HepG2 (cell line): ENCODE data around the gene PRKACG. TPM values are rescaled to one million over a fixed set of nuclear protein-coding genes. Genes with fewer than 3 reads are reported as not detected.

Experiments
- ATAC-seq: fragments of 200-7000 bp; cut with Tn5 transposase; 3 replicates; pipeline ENCODE4 v1.9.1; 2020; ENCODE audit warnings: mild to moderate bottlenecking, moderate library complexity
- BruUV-seq: library from RNA; stranded (reverse); fragments of 400-500 nt; replicated peaks from 2 replicates; lab custom pipeline; 2021; lab: Mats Ljungman, UMichigan
- CTCF ChIA-PET: fragments of 300-600 bp; formaldehyde crosslinking; extraction: SDS; loops from one replicate; lab custom pipeline; 2021; ENCODE audit warnings: low total read pairs, inconsistent platforms, low intra/inter-chr PET ratio; lab: Yijun Ruan, JAX
- POLR2A ChIA-PET: fragments of 350-600 bp; sonication (Branson Sonifier 250); formaldehyde crosslinking; loops from one replicate; lab custom pipeline; 2020; ENCODE audit warnings: antibody characterized with exemption, inconsistent platforms; lab: Yijun Ruan, JAX
- DNase-seq: peaks from one replicate; pipeline ENCODE4 v3.0.0-alpha.2; 2015; ENCODE audit warnings: low spot score
- FAIRE-seq: peaks from 3 replicates; lab custom pipeline; 2011; peaks lifted over from hg19 to GRCh38; lab: Jason Lieb, UNC
- H2AFZ ChIP-seq: one replicate; pipeline ENCODE4 v1.6.1; 2011; ENCODE audit warnings: low read length, inconsistent platforms
- H3K27ac ChIP-seq: fragments of 300-600 bp; 3 replicates; pipeline ENCODE4 v1.8.0; 2011; ENCODE audit warnings: mixed run types, mild to moderate bottlenecking, mixed read lengths, low read length, inconsistent platforms; ENCODE audit not compliant: insufficient read depth; ENCODE audit errors: extremely low read length
- H3K27me3 ChIP-seq, 2 experiments: fragments of 200-600 bp in 1 of 2; 2 replicates in 1 of 2; 3 replicates in 1 of 2; pipeline versions ENCODE4 v1.6.0 to v1.8.0; 2011; ENCODE audit warnings: low read length in 2 of 2, mild to moderate bottlenecking in 2 of 2, moderate library complexity in 2 of 2, inconsistent platforms in 1 of 2; ENCODE audit not compliant: insufficient read depth in 2 of 2, control insufficient read depth in 1 of 2
- H3K36me3 ChIP-seq, 2 experiments: fragments of 200-600 bp in 1 of 2; replicated peaks in 1 of 2; 2 replicates in 1 of 2; 3 replicates in 1 of 2; pipeline versions ENCODE4 v1.5.1 to v1.8.0; 2011; ENCODE audit warnings: low read length in 2 of 2, inconsistent platforms in 1 of 2; ENCODE audit not compliant: insufficient read depth in 2 of 2, control insufficient read depth in 1 of 2
- H3K4me1 ChIP-seq: 2 replicates; pipeline ENCODE4 v1.5.1; 2012; ENCODE audit warnings: low read length, inconsistent platforms; ENCODE audit not compliant: insufficient read depth
- H3K4me2 ChIP-seq: 2 replicates; pipeline ENCODE4 v1.6.0; 2011; ENCODE audit warnings: low read depth, low read length, inconsistent platforms
- H3K4me3 ChIP-seq, 3 experiments: fragments of 200-600 bp in 1 of 3; sonication (generic), shearing (Covaris generic) in 1 of 3; replicated peaks in 1 of 3; 2 replicates each; pipeline ENCODE4 v1.5.1; 2011 to 2016; ENCODE audit warnings: low read length in 3 of 3, inconsistent platforms in 2 of 3, low read depth in 2 of 3, mild to moderate bottlenecking in 2 of 3, control low read depth in 1 of 3, mixed read lengths in 1 of 3; ENCODE audit not compliant: insufficient read depth in 1 of 3
- H3K79me2 ChIP-seq: one replicate; pipeline ENCODE4 v1.6.1; 2011; ENCODE audit warnings: low read length, inconsistent platforms; ENCODE audit not compliant: insufficient read depth
- H3K9ac ChIP-seq: 2 replicates; pipeline ENCODE4 v1.6.0; 2011; ENCODE audit warnings: mild to moderate bottlenecking, low read depth, low read length, inconsistent platforms; ENCODE audit not compliant: insufficient read depth
- H3K9me3 ChIP-seq: 2 replicates; pipeline ENCODE4 v1.5.1; 2012; ENCODE audit warnings: mild to moderate bottlenecking, low read length
- H4K20me1 ChIP-seq: 2 replicates; pipeline ENCODE4 v1.6.0; 2011; ENCODE audit warnings: inconsistent platforms, mild to moderate bottlenecking, low read length, moderate library complexity; ENCODE audit not compliant: insufficient read depth
- ADNP ChIP-seq: sonication (generic); formaldehyde crosslinking; IDR thresholded peaks from 2 replicates; pipeline ENCODE4 v1.4.0; 2020; ENCODE audit warnings: missing genetic modification reagents
- AGO1 ChIP-seq: fragments of 200-400 bp; formaldehyde crosslinking; IDR thresholded peaks from 2 replicates; pipeline ENCODE4 v1.6.1; 2017; ENCODE audit warnings: mild to moderate bottlenecking, low read depth, low read length, moderate library complexity; ENCODE audit not compliant: poor library complexity, severe bottlenecking
- BORCS8-MEF2B ChIP-seq: sonication (generic); formaldehyde crosslinking; IDR thresholded peaks from 2 replicates; pipeline ENCODE4 v1.8.0; 2022; ENCODE audit warnings: mild to moderate bottlenecking, missing genetic modification reagents
- ETV5 ChIP-seq: IDR thresholded peaks from 2 replicates; pipeline ENCODE4 v1.6.1; 2018; ENCODE audit warnings: missing biosample characterization, missing genetic modification reagents, inconsistent platforms, borderline replicate concordance
- FOXP1 ChIP-seq, 2 experiments: fragments of 450-650 bp in 1 of 2; IDR thresholded peaks; 2 replicates each; pipeline ENCODE4 v1.6.1; 2017 to 2018; ENCODE audit warnings: antibody characterized with exemption in 1 of 2
- HNF4A ChIP-seq: sonication (generic); formaldehyde crosslinking; IDR thresholded peaks from 2 replicates; pipeline ENCODE4 v1.4.0; 2020; ENCODE audit warnings: missing genetic modification reagents
- KDM5A ChIP-seq: fragments of 200-600 bp; sonication (generic); IDR thresholded peaks from 2 replicates; pipeline ENCODE4 v1.7.0; 2018; ENCODE audit warnings: antibody characterized with exemption, mild to moderate bottlenecking, low read length, borderline replicate concordance
- MTF2 ChIP-seq: sonication (generic); formaldehyde crosslinking; IDR thresholded peaks from 2 replicates; pipeline ENCODE4 v1.5.0; 2020; ENCODE audit warnings: missing genetic modification reagents, borderline replicate concordance
- PITX1 ChIP-seq: sonication (generic); formaldehyde crosslinking; IDR thresholded peaks from 2 replicates; pipeline ENCODE4 v1.5.1; 2020; ENCODE audit warnings: mild to moderate bottlenecking, missing genetic modification reagents
- RBFOX2 ChIP-seq: fragments of 200-400 bp; formaldehyde crosslinking; IDR thresholded peaks from 2 replicates; pipeline ENCODE4 v1.6.1; 2017; ENCODE audit warnings: low read depth, mild to moderate bottlenecking, low read length
- SNRNP70 ChIP-seq: fragments of 200-400 bp; formaldehyde crosslinking; IDR thresholded peaks from 2 replicates; pipeline ENCODE4 v1.6.1; 2017; ENCODE audit warnings: mild to moderate bottlenecking, low read depth, low read length, moderate library complexity
- ZNF569 ChIP-seq: sonication (generic); formaldehyde crosslinking; IDR thresholded peaks from 2 replicates; pipeline ENCODE4 v1.5.0; 2020; ENCODE audit warnings: mild to moderate bottlenecking, missing genetic modification reagents, moderate library complexity, borderline replicate concordance
- WGBS: methylation state at CpG from one replicate; pipeline ENCODE4 v1.1.6; 2017; ENCODE audit warnings: low lambda C conversion rate; 5-methylcytosine and 5-hydroxymethylcytosine counted together
- in situ Hi-C: cut with HindIII; loops from 2 replicates; pipeline ENCODE4 v1.10.0; 2017; ENCODE audit warnings: low pct_unique_long_range_greater_than_20kb; ENCODE audit not compliant: extremely low pct_ligation_motif_present
- intact Hi-C: fragments of 100-400 bp; cut with micrococcal nuclease; formaldehyde crosslinking; loops from one replicate; pipeline ENCODE4 v1.10.0; 2022; ENCODE audit not compliant: unreplicated experiment
- polyA plus RNA-seq, 8 experiments: library from polyadenylated mRNA; depleted of rRNA in 3 of 8; stranded (reverse) in 7 of 8; unstranded in 1 of 8; fragments of >200 nt; fragmentation: Illumina TruSeq in 4 of 8; extraction: Trizol in 4 of 8; gene quantifications; 2 replicates each; pipeline versions ENCODE4 v1.2.1 to v1.2.3, GENCODE V29; 2011 to 2016; ENCODE audit warnings: low read depth in 4 of 8, missing spikeins in 1 of 8, mixed read lengths in 1 of 8; ENCODE audit not compliant: insufficient read depth in 1 of 8
- total RNA-seq, 5 experiments: library from RNA; depleted of rRNA; stranded (reverse); fragments of >200 nt; fragmentation: Illumina TruSeq; extraction: Trizol; gene quantifications; 2 replicates each; pipeline ENCODE4 v1.2.3, GENCODE V29; 2016; ENCODE audit warnings: low read depth in 1 of 5
- TF ChIP-seq, protein P1 (sequence below): sonication (generic); formaldehyde crosslinking; IDR thresholded peaks from 2 replicates; pipeline ENCODE4 v1.8.1; 2023; ENCODE audit warnings: missing genetic modification reagents, inconsistent platforms, borderline replicate concordance
- TF ChIP-seq, protein P2 (sequence below): sonication (generic); formaldehyde crosslinking; IDR thresholded peaks from 2 replicates; pipeline ENCODE4 v1.9.0; 2021; ENCODE audit warnings: mild to moderate bottlenecking, missing genetic modification reagents
- TF ChIP-seq, protein P3 (sequence below): sonication (generic); formaldehyde crosslinking; IDR thresholded peaks from 2 replicates; pipeline ENCODE4 v1.8.0; 2023; ENCODE audit warnings: mild to moderate bottlenecking, missing genetic modification reagents

The PRKACG gene
- total and polyA plus RNA-seq, 2 of the 13 experiments (the other 11 are each of a cell fraction or from before 2014, with no cell fraction given), result not detected

DNA sequence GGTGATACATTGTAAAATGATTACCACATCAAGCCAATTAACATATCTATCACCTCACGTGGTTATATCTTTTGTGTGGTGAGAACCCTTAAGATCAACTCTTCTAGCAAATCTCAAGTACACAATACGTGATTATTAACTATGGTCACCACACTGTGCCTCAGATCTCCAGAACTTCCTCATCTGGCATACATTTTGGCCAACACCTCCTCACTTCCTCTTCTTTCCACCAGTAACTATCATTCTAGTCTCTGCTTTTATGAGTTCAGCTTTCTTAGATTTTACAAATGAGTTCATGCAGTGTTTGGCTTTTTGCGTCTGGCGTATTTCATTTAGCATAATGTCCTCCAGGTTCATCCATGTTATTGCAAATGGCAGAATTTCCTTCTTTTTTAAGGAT lies 35.8 kb downstream of the PRKACG start:
- no peak overlapping the region for H3K9ac ChIP-seq
- H3K27me3 ChIP-seq, result no peaks in the 10 kb centered on the region
- no peak for ATAC-seq
- ChIA-PET CTCF (no interaction called here), POLR2A (no interaction called here)
- no peaks in the 10 kb centered on the region for H4K20me1 ChIP-seq
- H3K4me3 ChIP-seq, result no peak overlapping the region
- H3K4me2 ChIP-seq, result no peak overlapping the region
- WGBS, result 97% methylated on average over 4 of the region's 4 CpGs
- H2AFZ ChIP-seq, result no peak overlapping the region
- in situ Hi-C loops, result no loop called here
- no TSS peak for BruUV-seq
- no peaks in the 10 kb centered on the region for H3K79me2 ChIP-seq
- DNase-seq, result no peak
- H3K4me1 ChIP-seq, result peaks cover 43% of the 10 kb centered on the region
- H3K36me3 ChIP-seq, result no peaks in the 10 kb centered on the region
- no peaks in the 10 kb centered on the region for H3K9me3 ChIP-seq
- TF ChIP-seq, protein P1, sequence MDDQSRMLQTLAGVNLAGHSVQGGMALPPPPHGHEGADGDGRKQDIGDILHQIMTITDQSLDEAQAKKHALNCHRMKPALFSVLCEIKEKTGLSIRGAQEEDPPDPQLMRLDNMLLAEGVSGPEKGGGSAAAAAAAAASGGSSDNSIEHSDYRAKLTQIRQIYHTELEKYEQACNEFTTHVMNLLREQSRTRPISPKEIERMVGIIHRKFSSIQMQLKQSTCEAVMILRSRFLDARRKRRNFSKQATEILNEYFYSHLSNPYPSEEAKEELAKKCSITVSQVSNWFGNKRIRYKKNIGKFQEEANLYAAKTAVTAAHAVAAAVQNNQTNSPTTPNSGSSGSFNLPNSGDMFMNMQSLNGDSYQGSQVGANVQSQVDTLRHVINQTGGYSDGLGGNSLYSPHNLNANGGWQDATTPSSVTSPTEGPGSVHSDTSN, result no peak
- TF ChIP-seq FOXP1 (IDR thresholded peaks at IDR 0.05), result no peak
- no peak for TF ChIP-seq FOXP1 (CRISPR knock-in tag; IDR thresholded peaks at IDR 0.05)
- no peak for TF ChIP-seq HNF4A
- no peak for TF ChIP-seq KDM5A
- TF ChIP-seq RBFOX2, result no peak
- TF ChIP-seq BORCS8-MEF2B (CRISPR knock-in tag), result no peak
- TF ChIP-seq MTF2, result no peak
- TF ChIP-seq, protein P2, sequence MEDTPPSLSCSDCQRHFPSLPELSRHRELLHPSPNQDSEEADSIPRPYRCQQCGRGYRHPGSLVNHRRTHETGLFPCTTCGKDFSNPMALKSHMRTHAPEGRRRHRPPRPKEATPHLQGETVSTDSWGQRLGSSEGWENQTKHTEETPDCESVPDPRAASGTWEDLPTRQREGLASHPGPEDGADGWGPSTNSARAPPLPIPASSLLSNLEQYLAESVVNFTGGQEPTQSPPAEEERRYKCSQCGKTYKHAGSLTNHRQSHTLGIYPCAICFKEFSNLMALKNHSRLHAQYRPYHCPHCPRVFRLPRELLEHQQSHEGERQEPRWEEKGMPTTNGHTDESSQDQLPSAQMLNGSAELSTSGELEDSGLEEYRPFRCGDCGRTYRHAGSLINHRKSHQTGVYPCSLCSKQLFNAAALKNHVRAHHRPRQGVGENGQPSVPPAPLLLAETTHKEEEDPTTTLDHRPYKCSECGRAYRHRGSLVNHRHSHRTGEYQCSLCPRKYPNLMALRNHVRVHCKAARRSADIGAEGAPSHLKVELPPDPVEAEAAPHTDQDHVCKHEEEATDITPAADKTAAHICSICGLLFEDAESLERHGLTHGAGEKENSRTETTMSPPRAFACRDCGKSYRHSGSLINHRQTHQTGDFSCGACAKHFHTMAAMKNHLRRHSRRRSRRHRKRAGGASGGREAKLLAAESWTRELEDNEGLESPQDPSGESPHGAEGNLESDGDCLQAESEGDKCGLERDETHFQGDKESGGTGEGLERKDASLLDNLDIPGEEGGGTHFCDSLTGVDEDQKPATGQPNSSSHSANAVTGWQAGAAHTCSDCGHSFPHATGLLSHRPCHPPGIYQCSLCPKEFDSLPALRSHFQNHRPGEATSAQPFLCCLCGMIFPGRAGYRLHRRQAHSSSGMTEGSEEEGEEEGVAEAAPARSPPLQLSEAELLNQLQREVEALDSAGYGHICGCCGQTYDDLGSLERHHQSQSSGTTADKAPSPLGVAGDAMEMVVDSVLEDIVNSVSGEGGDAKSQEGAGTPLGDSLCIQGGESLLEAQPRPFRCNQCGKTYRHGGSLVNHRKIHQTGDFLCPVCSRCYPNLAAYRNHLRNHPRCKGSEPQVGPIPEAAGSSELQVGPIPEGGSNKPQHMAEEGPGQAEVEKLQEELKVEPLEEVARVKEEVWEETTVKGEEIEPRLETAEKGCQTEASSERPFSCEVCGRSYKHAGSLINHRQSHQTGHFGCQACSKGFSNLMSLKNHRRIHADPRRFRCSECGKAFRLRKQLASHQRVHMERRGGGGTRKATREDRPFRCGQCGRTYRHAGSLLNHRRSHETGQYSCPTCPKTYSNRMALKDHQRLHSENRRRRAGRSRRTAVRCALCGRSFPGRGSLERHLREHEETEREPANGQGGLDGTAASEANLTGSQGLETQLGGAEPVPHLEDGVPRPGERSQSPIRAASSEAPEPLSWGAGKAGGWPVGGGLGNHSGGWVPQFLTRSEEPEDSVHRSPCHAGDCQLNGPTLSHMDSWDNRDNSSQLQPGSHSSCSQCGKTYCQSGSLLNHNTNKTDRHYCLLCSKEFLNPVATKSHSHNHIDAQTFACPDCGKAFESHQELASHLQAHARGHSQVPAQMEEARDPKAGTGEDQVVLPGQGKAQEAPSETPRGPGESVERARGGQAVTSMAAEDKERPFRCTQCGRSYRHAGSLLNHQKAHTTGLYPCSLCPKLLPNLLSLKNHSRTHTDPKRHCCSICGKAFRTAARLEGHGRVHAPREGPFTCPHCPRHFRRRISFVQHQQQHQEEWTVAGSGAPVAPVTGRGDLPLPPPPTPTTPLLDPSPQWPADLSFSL, result no peak
- no peak for TF ChIP-seq ADNP (CRISPR knock-in tag)
- no peak for TF ChIP-seq SNRNP70
- no peak for TF ChIP-seq ZNF569 (CRISPR knock-in tag)
- TF ChIP-seq ETV5 (CRISPR knock-in tag), result no peak
- TF ChIP-seq AGO1, result no peak
- TF ChIP-seq PITX1, result no peak
- TF ChIP-seq, protein P3, sequence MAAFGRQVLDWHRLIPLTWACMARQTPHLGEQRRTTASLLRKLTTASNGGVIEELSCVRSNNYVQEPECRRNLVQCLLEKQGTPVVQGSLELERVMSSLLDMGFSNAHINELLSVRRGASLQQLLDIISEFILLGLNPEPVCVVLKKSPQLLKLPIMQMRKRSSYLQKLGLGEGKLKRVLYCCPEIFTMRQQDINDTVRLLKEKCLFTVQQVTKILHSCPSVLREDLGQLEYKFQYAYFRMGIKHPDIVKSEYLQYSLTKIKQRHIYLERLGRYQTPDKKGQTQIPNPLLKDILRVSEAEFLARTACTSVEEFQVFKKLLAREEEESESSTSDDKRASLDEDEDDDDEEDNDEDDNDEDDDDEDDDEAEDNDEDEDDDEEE (CRISPR knock-in tag), result no peak
- intact Hi-C loops, result no loop called here
- no peak overlapping the region for H3K27ac ChIP-seq
- FAIRE-seq, result no peak
